Measurements from ENCODE around the gene MED26.

The MED26 gene

DNA sequence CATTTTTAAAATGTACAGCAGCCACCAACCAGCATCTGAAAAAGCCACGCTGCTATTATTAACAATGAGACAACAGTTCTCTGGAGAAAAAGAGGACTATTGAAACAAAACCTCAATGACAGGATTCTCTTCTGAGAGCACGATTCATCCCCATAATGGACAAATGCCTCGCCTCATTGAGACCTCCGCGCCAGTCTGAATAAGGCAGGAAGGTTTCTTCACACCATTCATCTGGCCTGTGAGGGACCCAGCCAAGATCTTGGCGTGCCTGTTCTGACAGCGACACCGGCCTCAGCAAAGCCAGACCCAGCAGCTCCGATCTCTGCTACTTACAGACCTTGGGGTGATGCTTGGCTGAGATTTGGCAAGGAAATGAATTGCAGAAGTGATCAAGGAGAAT is 17.1 kb upstream of the MED26 start:
- no peak for TF ChIP-seq CTCF (IDR thresholded peaks at IDR 0.05; ENCODE audit: low read depth, low read length, missing control alignments)

GRCh38 chr19:16641695-16642094 is 13.7 kb upstream of the MED26 start:
- H3K4me3 ChIP-seq (replicated peaks; ENCODE audit: low read depth, low read length): no peak overlapping the region
- DNase-seq (ENCODE audit: extremely low read depth, low read depth): no peak
- TF ChIP-seq CTCF (IDR thresholded peaks at IDR 0.05; ENCODE audit: low read depth, low read length, missing control alignments): no peak

More for the DNA sequence above, 17.1 kb upstream of the MED26 start:
- no peak for DNase-seq (ENCODE audit: extremely low read depth, low read depth)
- no peak overlapping the region for H3K4me3 ChIP-seq (replicated peaks; ENCODE audit: low read depth, low read length)

GRCh38 chr19:16640951-16641350 is 12.9 kb upstream of the MED26 start:
- no peak for DNase-seq (ENCODE audit: extremely low read depth, low read depth)
- no peak for TF ChIP-seq CTCF (IDR thresholded peaks at IDR 0.05; ENCODE audit: low read depth, low read length, missing control alignments)
- no peak overlapping the region for H3K4me3 ChIP-seq (replicated peaks; ENCODE audit: low read depth, low read length)

DNA sequence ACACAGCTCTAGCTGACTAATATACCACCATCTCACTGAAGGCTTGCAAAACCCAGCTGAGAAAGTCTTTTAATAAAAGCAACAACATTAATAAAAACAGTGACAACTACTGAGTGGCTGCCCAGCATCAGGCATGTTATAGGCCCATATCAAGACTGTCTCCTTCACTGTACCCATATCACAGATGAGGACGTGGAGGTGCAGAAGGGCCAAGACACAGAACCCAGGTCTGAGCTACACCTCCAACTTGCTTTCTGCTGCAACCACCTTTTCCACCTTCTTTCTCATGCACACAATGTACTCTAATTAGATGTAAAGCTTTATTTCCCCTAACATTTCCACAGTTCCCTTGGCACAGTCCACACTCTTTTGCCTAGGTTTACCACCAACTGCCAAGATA is 10.7 kb upstream of the MED26 start:
- DNase-seq (ENCODE audit: extremely low read depth, low read depth): no peak
- no peak overlapping the region for H3K4me3 ChIP-seq (replicated peaks; ENCODE audit: low read depth, low read length)
- no peak for TF ChIP-seq CTCF (IDR thresholded peaks at IDR 0.05; ENCODE audit: low read depth, low read length, missing control alignments)

DNA sequence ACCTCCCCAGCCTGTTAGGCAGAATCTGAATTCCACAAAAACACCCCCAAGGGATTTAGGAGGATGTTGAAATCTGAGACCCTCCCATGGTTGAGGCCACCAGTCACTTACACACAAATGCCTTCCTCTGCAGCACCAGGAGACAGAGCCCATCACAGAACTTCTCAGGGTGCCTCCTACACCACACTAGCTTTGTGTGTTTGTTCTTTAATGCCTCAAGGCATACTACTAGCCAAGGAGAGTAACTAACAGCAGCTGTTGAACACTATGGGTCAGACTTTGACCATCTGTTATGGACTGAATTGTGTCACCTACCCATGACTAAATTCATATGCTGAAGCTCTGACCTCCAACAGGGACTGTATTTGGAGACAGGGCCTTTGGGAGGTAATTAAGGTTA is 9.5 kb upstream of the MED26 start:
- H3K4me3 ChIP-seq (replicated peaks; ENCODE audit: low read depth, low read length): no peak overlapping the region
- TF ChIP-seq CTCF (IDR thresholded peaks at IDR 0.05; ENCODE audit: low read depth, low read length, missing control alignments): no peak
- DNase-seq (ENCODE audit: extremely low read depth, low read depth): no peak

- no peak for TF ChIP-seq CTCF (IDR thresholded peaks at IDR 0.05; ENCODE audit: low read depth, low read length, missing control alignments)
- DNase-seq (ENCODE audit: extremely low read depth, low read depth): no peak
- H3K4me3 ChIP-seq (replicated peaks; ENCODE audit: low read depth, low read length): no peak overlapping the region
Observed at GRCh38 chr19:16631465-16631864, 3.5 kb upstream of the MED26 start.

- no peak for TF ChIP-seq CTCF (IDR thresholded peaks at IDR 0.05; ENCODE audit: low read depth, low read length, missing control alignments)
- DNase-seq (ENCODE audit: extremely low read depth, low read depth): peak; percentile 93
- peak overlapping the region; percentile 79 for H3K4me3 ChIP-seq (replicated peaks; ENCODE audit: low read depth, low read length)
Observed at GRCh38 chr19:16628984-16629691, 1.1 kb upstream of the MED26 start.

Data from HFF-Myc (cell line).